GM12875 (cell line): ENCODE data around the gene MAS1.

Source experiments
- H3K4me3 ChIP-seq: one replicate; pipeline ENCODE4 v1.5.1; 2011; ENCODE audit warnings: low read depth, low read length, control low read depth
- TF ChIP-seq, protein P1 (sequence below): IDR thresholded peaks from 2 replicates; pipeline ENCODE4 v1.5.1; 2011; ENCODE audit warnings: low read depth, mild to moderate bottlenecking, control low read depth, inconsistent platforms, low read length, moderate library complexity, borderline replicate concordance; ENCODE audit not compliant: insufficient read depth

The MAS1 gene

GRCh38 chr6:159871906-159872305 is 18.9 kb upstream of the MAS1 start:
- H3K4me3 ChIP-seq: no peak overlapping the region
- TF ChIP-seq, protein P1, sequence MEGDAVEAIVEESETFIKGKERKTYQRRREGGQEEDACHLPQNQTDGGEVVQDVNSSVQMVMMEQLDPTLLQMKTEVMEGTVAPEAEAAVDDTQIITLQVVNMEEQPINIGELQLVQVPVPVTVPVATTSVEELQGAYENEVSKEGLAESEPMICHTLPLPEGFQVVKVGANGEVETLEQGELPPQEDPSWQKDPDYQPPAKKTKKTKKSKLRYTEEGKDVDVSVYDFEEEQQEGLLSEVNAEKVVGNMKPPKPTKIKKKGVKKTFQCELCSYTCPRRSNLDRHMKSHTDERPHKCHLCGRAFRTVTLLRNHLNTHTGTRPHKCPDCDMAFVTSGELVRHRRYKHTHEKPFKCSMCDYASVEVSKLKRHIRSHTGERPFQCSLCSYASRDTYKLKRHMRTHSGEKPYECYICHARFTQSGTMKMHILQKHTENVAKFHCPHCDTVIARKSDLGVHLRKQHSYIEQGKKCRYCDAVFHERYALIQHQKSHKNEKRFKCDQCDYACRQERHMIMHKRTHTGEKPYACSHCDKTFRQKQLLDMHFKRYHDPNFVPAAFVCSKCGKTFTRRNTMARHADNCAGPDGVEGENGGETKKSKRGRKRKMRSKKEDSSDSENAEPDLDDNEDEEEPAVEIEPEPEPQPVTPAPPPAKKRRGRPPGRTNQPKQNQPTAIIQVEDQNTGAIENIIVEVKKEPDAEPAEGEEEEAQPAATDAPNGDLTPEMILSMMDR: no peak

DNA sequence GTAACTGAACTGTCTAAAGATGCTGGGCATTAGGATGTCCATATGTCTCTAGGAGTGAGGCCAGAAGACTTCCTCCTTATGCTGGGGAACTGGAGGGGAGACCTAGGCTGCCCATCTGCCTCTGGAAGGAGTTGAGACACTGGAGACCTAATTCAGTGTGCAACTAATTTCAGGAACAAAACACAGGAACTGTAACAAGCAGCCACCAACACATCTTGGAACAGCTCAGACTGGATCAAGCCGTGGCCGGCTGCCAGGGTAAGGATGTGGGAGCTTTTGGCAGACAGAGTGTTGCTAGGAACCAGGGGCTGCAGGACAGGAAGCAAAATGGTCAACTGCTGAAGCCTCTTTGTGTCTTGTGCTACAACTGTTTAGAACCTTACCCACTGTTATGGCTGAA is 16.4 kb upstream of the MAS1 start:
- TF ChIP-seq, protein P1: no peak
- H3K4me3 ChIP-seq: no peak overlapping the region

DNA sequence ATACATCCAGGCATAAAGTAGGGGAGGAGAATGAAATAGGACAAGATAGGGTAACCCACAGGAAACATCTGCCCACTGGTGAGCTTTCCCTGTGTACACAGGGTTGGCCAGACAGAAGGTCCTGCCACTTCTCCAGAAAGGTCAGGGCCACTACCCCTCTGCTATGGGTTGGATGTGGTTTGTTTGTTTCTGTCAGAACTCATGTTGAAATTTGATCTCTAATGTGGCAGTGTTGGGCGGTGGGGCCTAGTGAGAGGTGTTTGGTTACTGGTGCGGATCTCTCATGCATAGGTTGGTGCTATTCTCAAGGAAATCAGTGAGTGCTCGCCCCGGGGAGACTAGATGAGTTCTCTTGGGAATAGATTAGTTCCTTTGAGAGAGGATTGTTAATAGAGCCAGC is 15.6 kb upstream of the MAS1 start:
- TF ChIP-seq, protein P1: no peak
- no peak overlapping the region for H3K4me3 ChIP-seq

DNA sequence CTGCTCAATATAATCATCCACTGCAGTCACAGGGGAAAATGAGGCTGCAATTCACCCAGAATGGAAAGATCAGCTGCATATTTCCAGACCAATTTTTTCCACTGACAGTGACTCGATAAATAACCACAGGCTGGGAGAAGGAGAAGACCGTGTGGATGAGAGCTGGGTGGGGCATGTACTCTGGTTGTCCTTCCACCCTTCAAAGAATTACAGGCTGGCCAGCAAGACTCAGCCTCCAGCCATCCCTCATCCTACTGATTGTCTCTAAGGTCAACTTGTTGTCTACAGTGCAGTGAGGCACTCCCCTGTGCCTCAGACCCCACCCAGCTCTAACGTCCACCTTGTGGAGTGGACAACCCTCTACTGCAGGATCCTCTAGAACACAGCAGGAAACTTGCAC is 14.5 kb upstream of the MAS1 start:
- TF ChIP-seq, protein P1: no peak
- H3K4me3 ChIP-seq: no peak overlapping the region

DNA sequence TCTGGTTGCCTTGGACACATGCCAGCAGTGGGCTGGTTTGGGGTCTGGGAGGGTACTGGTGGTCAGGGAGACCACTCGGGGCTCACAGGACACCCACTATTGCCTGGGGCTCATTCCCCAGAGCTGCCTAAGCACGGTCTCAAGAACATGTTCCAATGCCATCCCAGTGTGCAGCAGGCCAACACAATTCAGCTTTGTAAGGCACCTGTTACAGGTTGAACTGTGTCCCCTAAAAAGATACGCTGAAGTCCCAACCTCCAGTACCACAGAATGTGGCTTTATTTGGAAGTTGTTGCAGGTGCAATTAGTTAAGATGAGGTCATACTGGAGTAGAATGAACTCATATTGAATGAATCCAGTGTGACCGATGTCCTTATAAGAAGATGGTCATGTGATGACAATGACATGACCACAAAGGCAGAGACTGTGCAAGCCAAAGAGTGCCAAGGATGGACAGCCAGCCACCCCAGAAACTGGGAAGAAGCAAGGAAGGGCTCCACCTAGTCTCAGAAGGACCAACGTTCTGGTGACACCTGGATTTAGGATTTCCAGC is 13.5 kb upstream of the MAS1 start:
- TF ChIP-seq, protein P1: no peak
- no peak overlapping the region for H3K4me3 ChIP-seq

- TF ChIP-seq, protein P1: no peak
- no peak overlapping the region for H3K4me3 ChIP-seq
Observed at GRCh38 chr6:159878341-159878740, 12.4 kb upstream of the MAS1 start.

GRCh38 chr6:159879856-159880255 is 10.9 kb upstream of the MAS1 start:
- TF ChIP-seq, protein P1: no peak
- H3K4me3 ChIP-seq: no peak overlapping the region
